T-cell (primary cell): ENCODE measurements around the gene C1R. TPM values are rescaled to one million over a fixed set of nuclear protein-coding genes. Genes with fewer than 3 reads are reported as not detected.
A peak's percentile ranks its signal among the peaks of the same experiment; 100 is the strongest.

ENCODE experiments used
- ATAC-seq, 4 experiments: fragments of 200-7000 bp in 3 of 4; fragments of 150-1000 bp in 1 of 4; cut with Tn5 transposase; replicated peaks in 1 of 4; 1 replicate in 3 of 4; 2 replicates in 1 of 4; pipeline ENCODE4 v1.10.0; 2021; ENCODE audit warnings: moderate library complexity in 3 of 4, mild to moderate bottlenecking in 2 of 4, moderate number of reproducible peaks in 1 of 4
- CTCF ChIA-PET, 2 donors: fragments of 300-600 bp; sonication (Branson Sonifier 250); formaldehyde crosslinking; loops; one replicate each; lab custom pipeline; 2022; ENCODE audit warnings: antibody characterized with exemption in 2 of 2; lab: Charles Lee
- POLR2A ChIA-PET, 2 donors: fragments of 300-600 bp; sonication (Branson Sonifier 250); formaldehyde crosslinking; loops; one replicate each; lab custom pipeline; 2022; ENCODE audit warnings: antibody characterized with exemption in 2 of 2; lab: Charles Lee
- DNase-seq, 35 experiments: peaks; one replicate each; pipeline versions ENCODE4 v3.0.0 to v3.0.0-alpha.2; 2013 to 2023
- H3K27ac ChIP-seq: one replicate; pipeline ENCODE4 v1.5.1; 2013; ENCODE audit warnings: low read length
- H3K27me3 ChIP-seq, 2 experiments: replicated peaks in 1 of 2; 1 replicate in 1 of 2; 2 replicates in 1 of 2; pipeline versions ENCODE4 v1.6.1 to v1.7.0; 2013; ENCODE audit warnings: low read length in 1 of 2, mixed read lengths in 1 of 2; ENCODE audit not compliant: control insufficient read depth in 2 of 2, insufficient read depth in 2 of 2; ENCODE audit errors: extremely low read depth in 1 of 2
- H3K36me3 ChIP-seq, 2 donors: 1 replicate in 1 of 2; 2 replicates in 1 of 2; pipeline versions ENCODE4 v1.6.1 to v1.7.0; 2013; ENCODE audit warnings: low read length in 1 of 2; ENCODE audit not compliant: control insufficient read depth in 2 of 2, insufficient read depth in 1 of 2; ENCODE audit errors: extremely low read depth in 1 of 2
- H3K4me1 ChIP-seq, 2 experiments: 1 replicate in 1 of 2; 2 replicates in 1 of 2; pipeline versions ENCODE4 v1.6.1 to v1.7.0; 2013; ENCODE audit warnings: low read length in 2 of 2, mixed read lengths in 1 of 2; ENCODE audit not compliant: insufficient read depth in 2 of 2, control insufficient read depth in 1 of 2; ENCODE audit errors: extremely low read depth in 1 of 2
- H3K4me3 ChIP-seq, 2 donors: 1 replicate in 1 of 2; 2 replicates in 1 of 2; pipeline versions ENCODE4 v1.5.1 to v1.7.0; 2013; ENCODE audit warnings: mild to moderate bottlenecking in 2 of 2, low read length in 1 of 2, moderate library complexity in 1 of 2; ENCODE audit not compliant: control insufficient read depth in 1 of 2; ENCODE audit errors: extremely low read depth in 1 of 2
- H3K9me3 ChIP-seq: 2 replicates; pipeline ENCODE4 v1.7.0; 2013
- H3K27ac Mint-ChIP-seq, 2 donors: one replicate each; pipeline ENCODE4 v1.8.0; 2020 to 2021; ENCODE audit warnings: mild to moderate bottlenecking in 2 of 2, mixed read lengths in 2 of 2
- H3K27me3 Mint-ChIP-seq, 2 donors: one replicate each; pipeline ENCODE4 v1.8.0; 2021 to 2022; ENCODE audit warnings: mixed read lengths in 2 of 2
- H3K36me3 Mint-ChIP-seq: one replicate; pipeline ENCODE4 v1.8.0; 2021; ENCODE audit warnings: mixed read lengths
- H3K4me1 Mint-ChIP-seq, 3 donors: one replicate each; pipeline ENCODE4 v1.8.0; 2020 to 2022; ENCODE audit warnings: mixed read lengths in 3 of 3, mild to moderate bottlenecking in 1 of 3
- H3K4me3 Mint-ChIP-seq, 3 donors: one replicate each; pipeline ENCODE4 v1.8.0; 2020 to 2022; ENCODE audit warnings: mild to moderate bottlenecking in 3 of 3, mixed read lengths in 3 of 3, moderate library complexity in 3 of 3
- H3K9me3 Mint-ChIP-seq, 3 donors: one replicate each; pipeline ENCODE4 v1.8.0; 2020 to 2022; ENCODE audit warnings: mixed read lengths in 3 of 3
- WGBS: methylation state at CpG from one replicate; pipeline ENCODE4 v1.1.5; 2013; ENCODE audit warnings: missing lambda C conversion rate; ENCODE audit not compliant: insufficient coverage; 5-methylcytosine and 5-hydroxymethylcytosine counted together
- total RNA-seq, 35 experiments: library from RNA in 6 of 35; stranded (reverse) in 6 of 35; fragments of 120-200 nt in 1 of 35; gene quantifications; one replicate each; pipeline versions ENCODE4 v1.2.1 to v1.2.4 and lab custom pipeline; 2013 to 2026

The C1R gene
- total RNA-seq, 5 donors from 2014 or later (not counting 1 experiment from before 2014, with no cell fraction given) = 2.2 to 5.9 (median 3.6) TPM

DNA sequence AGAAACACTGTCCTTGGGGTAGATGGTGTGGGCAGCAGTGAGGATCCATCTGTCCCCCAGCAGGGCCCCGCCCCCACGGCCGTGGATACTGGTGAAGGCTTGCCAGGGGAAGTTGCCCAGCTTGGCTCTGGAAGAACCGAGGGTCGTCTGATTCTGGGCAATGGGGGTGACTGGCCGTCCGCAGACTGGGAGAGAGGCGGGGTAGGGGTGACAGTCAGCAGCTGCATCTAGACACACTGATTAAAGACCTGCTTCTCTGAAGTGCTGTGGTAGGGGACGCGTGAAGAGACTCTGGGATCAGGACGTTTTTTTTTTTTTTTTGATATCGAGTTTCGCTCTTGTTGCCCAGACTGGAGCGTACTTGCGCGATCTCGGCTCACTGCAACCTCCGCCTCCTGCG, 4.7 kb upstream of the C1R start:
- H3K27ac Mint-ChIP-seq = no peak overlapping the region
- POLR2A ChIA-PET = no interaction called here
- peaks cover 0 to 6% of the 10 kb centered on the region in 2 experiments for H3K27me3 ChIP-seq
- H3K36me3 ChIP-seq = peaks cover 3 to 17% of the 10 kb centered on the region in 2 donors
- no peak for DNase-seq
- H3K4me3 ChIP-seq = no peak overlapping the region
- no peaks in the 10 kb centered on the region for H3K9me3 Mint-ChIP-seq
- H3K36me3 Mint-ChIP-seq = peaks cover 17% of the 10 kb centered on the region
- no peak overlapping the region for H3K4me3 Mint-ChIP-seq
- H3K9me3 ChIP-seq = no peaks in the 10 kb centered on the region
- H3K27me3 Mint-ChIP-seq = no peaks in the 10 kb centered on the region
- peaks cover 0 to 11% of the 10 kb centered on the region in 2 experiments for H3K4me1 ChIP-seq
- ATAC-seq = no peak
- no peak overlapping the region for H3K27ac ChIP-seq
- CTCF ChIA-PET = no interaction called here
- peaks cover 8 to 11% (median 9%) of the 10 kb centered on the region in 3 donors for H3K4me1 Mint-ChIP-seq
- WGBS = 93% methylated on average over 17 of the region's 19 CpGs

DNA sequence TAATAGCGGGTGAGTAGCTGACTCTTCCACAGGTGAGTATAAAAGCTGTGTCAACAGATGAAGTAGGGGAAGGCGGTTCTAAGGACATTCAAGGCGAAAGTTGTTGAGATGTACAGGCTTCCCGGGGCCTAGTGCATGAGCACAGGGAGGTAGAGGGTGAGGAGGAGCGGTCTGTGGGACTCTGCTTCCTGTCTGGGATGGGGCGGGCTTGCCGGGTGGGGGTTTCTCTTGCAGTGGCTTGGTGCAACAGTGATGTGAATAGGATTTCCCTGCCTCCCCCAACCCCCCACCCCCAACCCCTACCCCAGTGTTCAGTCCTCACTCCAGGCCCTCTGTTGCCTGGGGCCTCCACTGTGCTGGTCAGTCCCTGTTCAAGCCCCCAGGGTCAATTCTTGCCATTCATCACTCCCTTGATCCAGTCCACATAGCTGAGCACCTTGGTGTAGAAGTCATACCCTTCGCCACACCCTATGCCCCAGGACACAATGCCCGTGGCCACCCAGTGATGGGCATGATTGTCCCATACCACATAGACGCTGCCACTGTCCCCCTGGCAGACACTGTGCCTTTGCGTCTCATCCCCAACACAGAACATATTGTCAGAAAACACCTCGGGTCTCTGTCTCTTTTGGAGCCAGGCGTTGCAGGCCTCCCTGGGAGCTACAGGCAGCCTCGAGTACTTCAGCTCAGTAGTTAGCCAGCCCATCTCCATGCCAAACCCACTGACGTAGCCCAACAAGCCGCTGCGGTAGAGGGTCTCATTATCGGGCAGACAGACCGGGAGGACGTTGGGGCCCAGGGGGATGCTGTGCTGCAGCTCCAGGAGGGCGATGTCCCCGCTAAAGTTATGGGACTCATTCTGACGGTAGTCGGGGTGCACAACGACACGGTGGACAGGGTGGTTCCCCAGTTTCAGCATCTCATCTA, 4.0 kb upstream of the C1R start:
- peaks cover 0 to 11% of the 10 kb centered on the region in 2 donors for H3K36me3 ChIP-seq
- peaks cover 0 to 16% of the 10 kb centered on the region in 2 experiments for H3K4me1 ChIP-seq
- ATAC-seq (no peak), DNase-seq (no peak)
- H3K4me3 Mint-ChIP-seq = no peak overlapping the region
- no peak overlapping the region for H3K4me3 ChIP-seq
- no peaks in the 10 kb centered on the region for H3K27me3 Mint-ChIP-seq
- H3K27ac Mint-ChIP-seq = peak overlapping the region in 1 of 2 donors; percentile 39
- peaks cover 0 to 13% of the 10 kb centered on the region in 2 experiments for H3K27me3 ChIP-seq
- H3K27ac ChIP-seq = no peak overlapping the region
- H3K4me1 Mint-ChIP-seq = peaks cover 10 to 12% (median 12%) of the 10 kb centered on the region in 3 donors
- no peaks in the 10 kb centered on the region for H3K9me3 ChIP-seq
- H3K9me3 Mint-ChIP-seq = no peaks in the 10 kb centered on the region
- 93% methylated on average over 20 of the region's 26 CpGs for WGBS
- H3K36me3 Mint-ChIP-seq = peaks cover 12% of the 10 kb centered on the region
- ChIA-PET POLR2A (no interaction called here), CTCF (interaction anchor here (0.6 to 1.3 kb wide), 4 partner anchors 9 to 209 kb away, joined by 3 to 5 read pairs (median 4); no protein-coding TSS in a partner anchor)

DNA sequence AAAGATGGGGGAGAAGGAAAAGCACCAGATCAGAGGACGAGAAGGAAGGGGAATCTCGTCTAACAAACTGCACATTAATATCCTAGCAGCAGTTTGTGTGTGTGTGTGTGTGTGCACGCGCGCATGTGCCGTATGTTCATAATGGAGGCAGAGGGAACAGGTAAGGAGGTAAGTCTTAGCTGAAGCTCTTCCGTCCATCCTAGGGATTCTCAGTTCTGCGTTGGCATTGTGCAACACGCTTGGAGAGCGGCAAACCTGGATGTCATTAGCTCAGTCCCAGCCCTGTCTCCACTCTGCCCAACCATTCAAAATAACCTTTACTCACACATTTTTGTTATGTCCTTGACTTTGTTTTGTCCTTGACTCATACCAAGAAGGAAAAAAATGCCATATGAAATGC, 1.6 kb upstream of the C1R start:
- no peak overlapping the region for H3K4me3 Mint-ChIP-seq
- H3K27me3 Mint-ChIP-seq = peaks cover 0 to 3% of the 10 kb centered on the region in 2 donors
- Histone ChIP-seq H3K27ac (no peak overlapping the region), H3K36me3 (peaks cover 0 to 4% of the 10 kb centered on the region in 2 donors), H3K4me1 (peaks cover 0 to 16% of the 10 kb centered on the region in 2 experiments), H3K9me3 (no peaks in the 10 kb centered on the region), H3K4me3 (no peak overlapping the region), H3K27me3 (peaks cover 0 to 29% of the 10 kb centered on the region in 2 experiments)
- ChIA-PET POLR2A (no interaction called here), CTCF (interaction anchor here (0.6 to 1.4 kb wide), 5 partner anchors 9 to 223 kb away, joined by 3 to 5 read pairs (median 4); no protein-coding TSS in a partner anchor)
- ATAC-seq (no peak), DNase-seq (no peak)
- H3K4me1 Mint-ChIP-seq = peaks cover 10 to 12% (median 12%) of the 10 kb centered on the region in 3 donors
- no peaks in the 10 kb centered on the region for H3K9me3 Mint-ChIP-seq
- H3K36me3 Mint-ChIP-seq = peaks cover 7% of the 10 kb centered on the region
- WGBS = 89% methylated on average over 5 of the region's 10 CpGs
- no peak overlapping the region for H3K27ac Mint-ChIP-seq

DNA sequence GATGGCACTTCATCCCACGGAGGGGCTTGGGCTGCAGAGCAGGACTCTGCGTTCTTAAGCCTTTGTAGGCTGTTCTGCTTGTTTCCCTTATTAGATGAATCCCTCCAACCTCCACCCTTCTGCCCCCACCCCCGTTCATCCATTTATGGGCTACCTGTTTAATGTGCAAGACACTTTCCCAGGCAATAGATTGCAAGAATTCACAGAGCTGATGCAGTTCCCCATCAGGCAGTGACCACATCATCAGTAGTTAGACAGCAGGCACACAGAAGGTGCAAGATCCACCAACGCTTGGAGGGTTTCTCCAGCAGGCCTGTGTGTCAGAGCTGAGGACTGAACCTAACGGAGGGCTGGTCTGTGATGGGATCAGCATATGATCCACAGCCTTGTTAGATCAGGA, 1.2 kb upstream of the C1R start:
- peaks cover 0 to 3% of the 10 kb centered on the region in 2 donors for H3K36me3 ChIP-seq
- H3K4me1 ChIP-seq = peaks cover 0 to 16% of the 10 kb centered on the region in 2 experiments
- ChIA-PET CTCF (interaction anchor here (0.6 to 1.4 kb wide), 5 partner anchors 9 to 223 kb away, joined by 3 to 5 read pairs (median 5); no protein-coding TSS in a partner anchor), POLR2A (no interaction called here)
- Mint-ChIP-seq H3K4me1 (peaks cover 10 to 12% (median 12%) of the 10 kb centered on the region in 3 donors), H3K36me3 (peaks cover 4% of the 10 kb centered on the region), H3K27me3 (peaks cover 0 to 3% of the 10 kb centered on the region in 2 donors), H3K4me3 (no peak overlapping the region), H3K9me3 (no peaks in the 10 kb centered on the region), H3K27ac (no peak overlapping the region)
- no peaks in the 10 kb centered on the region for H3K9me3 ChIP-seq
- WGBS = 72% methylated on average over 4 of the region's 5 CpGs
- peaks cover 0 to 29% of the 10 kb centered on the region in 2 experiments for H3K27me3 ChIP-seq
- no peak overlapping the region for H3K4me3 ChIP-seq
- no peak overlapping the region for H3K27ac ChIP-seq
- DNase-seq (no peak), ATAC-seq (no peak)

DNA sequence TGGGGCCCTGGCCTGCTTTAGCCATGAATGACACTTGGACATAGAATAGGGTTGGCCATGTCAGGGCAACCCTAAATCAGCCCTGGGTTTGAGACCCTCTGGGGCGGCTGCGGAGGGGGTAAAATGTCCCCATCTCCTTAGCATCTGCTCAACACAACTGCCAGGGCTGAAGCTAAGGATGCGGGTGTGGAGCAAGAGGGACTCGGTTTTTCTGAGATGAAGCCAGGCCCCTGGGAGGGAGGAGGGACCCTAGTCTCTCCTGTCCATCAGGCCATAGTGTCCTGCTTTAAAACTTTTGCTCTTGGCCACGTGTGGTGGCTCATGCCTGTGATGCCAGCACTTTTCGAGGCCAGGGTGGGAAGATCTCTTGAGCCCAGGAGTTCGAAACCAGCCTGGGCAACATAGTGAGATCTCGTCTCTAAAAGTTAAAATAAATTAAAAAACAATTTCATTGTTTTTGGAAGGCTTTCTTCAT, 778 bp upstream of the C1R start:
- Mint-ChIP-seq H3K9me3 (no peaks in the 10 kb centered on the region), H3K27me3 (peaks cover 0 to 3% of the 10 kb centered on the region in 2 donors), H3K4me1 (peaks cover 10 to 12% (median 12%) of the 10 kb centered on the region in 3 donors), H3K36me3 (no peaks in the 10 kb centered on the region), H3K27ac (no peak overlapping the region), H3K4me3 (peak overlapping the region in 1 of 3 donors; percentile 74)
- H3K36me3 ChIP-seq = no peaks in the 10 kb centered on the region
- WGBS = 100% methylated on average over 2 of the region's 8 CpGs
- ATAC-seq = no peak
- no peak overlapping the region for H3K4me3 ChIP-seq
- ChIA-PET CTCF (interaction anchor here (0.6 to 1.4 kb wide), 7 partner anchors 10 to 223 kb away, joined by 3 to 5 read pairs (median 4); no protein-coding TSS in a partner anchor), POLR2A (interaction anchor here in 1 of 2 donors (0.6 kb wide), 1 partner anchor 168 kb away, joined by 3 read pairs; no protein-coding TSS in a partner anchor)
- peaks cover 0 to 16% of the 10 kb centered on the region in 2 experiments for H3K4me1 ChIP-seq
- H3K27me3 ChIP-seq = peaks cover 0 to 29% of the 10 kb centered on the region in 2 experiments
- no peaks in the 10 kb centered on the region for H3K9me3 ChIP-seq
- H3K27ac ChIP-seq = no peak overlapping the region
- DNase-seq = no peak

DNA sequence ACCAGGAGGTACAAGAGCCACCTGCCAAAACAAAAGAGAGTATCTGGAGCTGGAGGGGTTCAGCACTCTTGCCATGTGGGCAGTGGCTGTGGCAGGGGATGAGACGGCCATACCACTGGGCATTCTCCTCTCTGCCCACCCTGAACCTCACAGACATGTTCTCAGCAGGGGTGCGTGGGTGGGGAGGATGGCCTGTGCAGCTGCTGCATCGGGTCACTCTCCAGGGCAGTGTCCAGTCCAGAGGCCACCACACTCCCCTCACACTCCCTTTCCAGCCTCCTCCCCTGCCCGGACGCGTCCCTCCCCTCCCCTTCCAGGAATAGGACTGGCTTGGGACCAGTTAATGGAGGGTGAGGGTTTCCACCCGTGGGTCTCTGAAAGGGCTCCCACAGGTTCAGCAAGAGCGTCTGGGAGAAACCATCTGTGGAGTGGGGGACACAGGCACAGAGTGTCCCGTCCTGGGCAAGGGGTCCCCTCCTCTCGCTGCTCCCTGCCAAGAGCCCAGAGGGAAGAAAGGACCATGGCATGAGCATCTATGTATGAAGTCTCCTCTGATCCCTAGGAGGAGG, 501 bp downstream of the C1R start:
- Mint-ChIP-seq H3K4me3 (peak overlapping the region; percentile 74 to 80 (median 80)), H3K36me3 (no peaks in the 10 kb centered on the region), H3K9me3 (no peaks in the 10 kb centered on the region), H3K27me3 (peaks cover 0 to 3% of the 10 kb centered on the region in 2 donors), H3K4me1 (peaks cover 10 to 12% (median 12%) of the 10 kb centered on the region in 3 donors), H3K27ac (peak overlapping the region; percentile 66 to 89)
- DNase-seq (no peak), ATAC-seq (peak in 1 of 4 experiments; percentile 20)
- H3K27ac ChIP-seq = peak overlapping the region; percentile 25
- H3K4me1 ChIP-seq = peaks cover 0 to 16% of the 10 kb centered on the region in 2 experiments
- ChIA-PET POLR2A (no interaction called here), CTCF (interaction anchor here in 1 of 2 donors (0.7 to 1.3 kb wide), 5 partner anchors 11 to 222 kb away, joined by 3 to 4 read pairs (median 3); no protein-coding TSS in a partner anchor)
- 66% methylated on average over 3 of the region's 10 CpGs for WGBS
- H3K4me3 ChIP-seq = peak overlapping the region; percentile 5 to 50
- no peaks in the 10 kb centered on the region for H3K36me3 ChIP-seq
- H3K27me3 ChIP-seq = peaks cover 0 to 29% of the 10 kb centered on the region in 2 experiments
- no peaks in the 10 kb centered on the region for H3K9me3 ChIP-seq
